Fibroblast of mammary gland (primary cell): ENCODE measurements around the gene CD4.
A peak's percentile ranks its signal among the peaks of the same experiment; 100 is the strongest.

Experiments used
- DNase-seq: peaks from one replicate; pipeline ENCODE4 v3.0.0-alpha.2; 2010; ENCODE audit warnings: low read depth
- H3K4me3 ChIP-seq: 2 replicates; pipeline ENCODE4 v1.5.1; 2011; ENCODE audit warnings: low read depth, mild to moderate bottlenecking, low read length, moderate library complexity; ENCODE audit not compliant: control insufficient read depth
- CTCF ChIP-seq: conservative IDR thresholded peaks from 2 replicates; pipeline ENCODE4 v1.5.1; 2011; ENCODE audit warnings: low read depth, low read length, inconsistent platforms; ENCODE audit not compliant: control insufficient read depth, insufficient read depth

CD4 gene

DNA sequence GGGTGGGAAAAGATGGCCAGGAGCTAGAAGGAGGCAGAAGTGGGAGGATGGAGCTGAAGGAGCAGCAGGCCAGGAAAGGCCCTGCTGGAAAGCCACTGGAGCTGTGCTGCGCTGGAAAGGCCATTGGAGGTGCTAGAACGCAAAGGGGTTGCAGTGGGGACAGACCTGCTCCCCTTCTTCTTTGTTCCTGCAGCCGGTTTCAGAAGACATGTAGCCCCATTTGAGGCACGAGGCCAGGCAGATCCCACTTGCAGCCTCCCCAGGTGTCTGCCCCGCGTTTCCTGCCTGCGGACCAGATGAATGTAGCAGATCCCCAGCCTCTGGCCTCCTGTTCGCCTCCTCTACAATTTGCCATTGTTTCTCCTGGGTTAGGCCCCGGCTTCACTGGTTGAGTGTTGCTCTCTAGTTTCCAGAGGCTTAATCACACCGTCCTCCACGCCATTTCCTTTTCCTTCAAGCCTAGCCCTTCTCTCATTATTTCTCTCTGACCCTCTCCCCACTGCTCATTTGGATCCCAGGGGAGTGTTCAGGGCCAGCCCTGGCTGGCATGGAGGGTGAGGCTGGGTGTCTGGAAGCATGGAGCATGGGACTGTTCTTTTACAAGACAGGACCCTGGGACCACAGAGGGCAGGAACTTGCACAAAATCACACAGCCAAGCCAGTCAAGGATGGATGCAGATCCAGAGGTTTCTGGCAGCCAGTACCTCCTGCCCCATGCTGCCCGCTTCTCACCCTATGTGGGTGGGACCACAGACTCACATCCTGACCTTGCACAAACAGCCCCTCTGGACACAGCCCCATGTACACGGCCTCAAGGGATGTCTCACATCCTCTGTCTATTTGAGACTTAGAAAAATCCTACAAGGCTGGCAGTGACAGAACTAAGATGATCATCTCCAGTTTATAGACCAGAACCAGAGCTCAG lies 30.0 kb downstream of the CD4 start:
- H3K4me3 ChIP-seq, result no peak overlapping the region
- no peak for TF ChIP-seq CTCF
- DNase-seq, result no peak

DNA sequence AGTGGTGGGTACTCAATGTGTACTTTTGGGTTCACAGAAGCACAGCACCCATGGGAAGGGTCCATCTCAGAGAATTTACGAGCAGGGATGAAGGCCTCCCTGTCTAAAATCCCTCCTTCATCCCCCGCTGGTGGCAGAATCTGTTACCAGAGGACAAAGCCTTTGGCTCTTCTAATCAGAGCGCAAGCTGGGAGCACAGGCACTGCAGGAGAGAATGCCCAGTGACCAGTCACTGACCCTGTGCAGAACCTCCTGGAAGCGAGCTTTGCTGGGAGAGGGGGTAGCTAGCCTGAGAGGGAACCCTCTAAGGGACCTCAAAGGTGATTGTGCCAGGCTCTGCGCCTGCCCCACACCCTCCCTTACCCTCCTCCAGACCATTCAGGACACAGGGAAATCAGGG lies 30.8 kb downstream of the CD4 start:
- no peak overlapping the region for H3K4me3 ChIP-seq
- DNase-seq, result no peak
- TF ChIP-seq CTCF, result no peak

DNA sequence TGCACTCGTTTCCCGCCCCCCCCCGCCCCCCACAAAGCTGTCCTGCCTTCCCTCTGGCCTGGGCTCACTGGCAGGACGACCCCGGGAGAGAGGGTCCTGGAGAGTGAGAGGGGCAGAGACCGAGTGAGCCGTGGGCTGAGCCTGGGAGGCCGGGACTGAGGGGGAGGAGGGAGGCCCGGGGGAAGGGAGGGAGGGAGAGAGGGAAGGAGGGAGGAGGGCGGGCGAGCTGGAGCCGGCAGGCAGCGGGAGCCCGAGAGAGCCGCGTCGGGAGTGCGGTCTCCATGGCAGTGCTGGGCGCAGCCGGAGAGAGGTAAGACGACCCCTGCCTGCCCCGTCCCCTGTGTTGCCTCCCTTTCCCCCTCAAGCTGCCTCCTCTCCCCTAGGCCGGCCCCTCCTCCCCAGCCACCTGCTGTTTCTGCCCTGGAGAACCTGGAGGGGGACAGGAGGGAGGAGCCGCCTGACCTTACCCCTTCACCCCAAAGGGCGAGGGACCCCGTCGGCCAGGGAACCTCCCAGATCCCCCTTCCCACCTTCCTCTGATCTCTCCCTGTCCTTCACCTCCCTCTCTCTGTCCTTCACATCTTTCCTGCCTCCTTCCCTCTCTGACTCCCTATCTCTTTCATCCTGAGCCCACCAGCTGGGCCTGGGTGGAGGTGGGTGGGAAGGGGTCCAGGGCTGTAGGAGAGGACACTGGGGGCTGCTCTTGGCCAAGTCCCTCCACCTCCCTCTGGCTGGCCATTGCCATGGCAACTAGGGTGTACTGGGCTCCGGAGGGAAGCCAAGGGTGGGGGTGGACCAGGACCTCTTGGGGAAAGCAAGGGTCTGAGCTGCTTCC lies 32.5 kb downstream of the CD4 start, which contains the start of gene GPR162:
TSS of gene GPR162 (plus strand) at position 231 of the 835 bp plus-strand sequence. CDS start 2,078 bp downstream, outside the sequence.
- DNase-seq, result no peak
- H3K4me3 ChIP-seq, result peak within 1 kb of the TSS; percentile 41

GRCh38 chr12:6822426-6823135 lies 33.3 kb downstream of the CD4 start:
- no peak for TF ChIP-seq CTCF
- H3K4me3 ChIP-seq, result no peak overlapping the region
- DNase-seq, result no peak

More for the DNA sequence above, 32.5 kb downstream of the CD4 start, which contains the start of gene GPR162:
- no peak for TF ChIP-seq CTCF

GRCh38 chr12:6823182-6824084 lies 34.1 kb downstream of the CD4 start:
- no peak for TF ChIP-seq CTCF
- H3K4me3 ChIP-seq, result no peak overlapping the region

More at GRCh38 chr12:6823182-6824084, 34.1 kb downstream of the CD4 start:
- DNase-seq, result no peak
